PC-9 (cell line): ENCODE results near the gene TSR3. TPM values are rescaled to one million over a fixed set of nuclear protein-coding genes. Genes with fewer than 3 reads are reported as not detected.

ENCODE experiments used
- BruUV-seq: library from RNA; stranded (reverse); fragments of 400-500 nt; replicated peaks from 2 replicates; lab custom pipeline; 2021; lab: Mats Ljungman, UMichigan
- CTCF ChIA-PET: fragments of 300-600 bp; sonication (Branson Sonifier 250); formaldehyde crosslinking; loops from one replicate; lab custom pipeline; 2022; ENCODE audit warnings: antibody characterized with exemption; lab: Charles Lee
- POLR2A ChIA-PET: fragments of 300-600 bp; sonication (Branson Sonifier 250); formaldehyde crosslinking; loops from one replicate; lab custom pipeline; 2022; ENCODE audit warnings: antibody characterized with exemption; ENCODE audit not compliant: unreplicated experiment; lab: Charles Lee
- DNase-seq, 2 experiments: peaks; one replicate each; pipeline versions ENCODE4 v3.0.0 to v3.0.0-alpha.2; 2015 to 2022; ENCODE audit warnings: mixed read lengths in 1 of 2
- H2AFZ ChIP-seq: fragments of 200-600 bp; sonication (generic); 2 replicates; pipeline ENCODE4 v1.8.1; 2017; ENCODE audit warnings: antibody characterized with exemption
- H3F3A ChIP-seq: fragments of 200-600 bp; sonication (generic); 2 replicates; pipeline ENCODE4 v1.8.1; 2017; ENCODE audit warnings: antibody characterized with exemption, mild to moderate bottlenecking, low read depth; ENCODE audit not compliant: insufficient read depth
- H3K27ac ChIP-seq: fragments of 200-600 bp; sonication (generic); 2 replicates; pipeline ENCODE4 v1.6.1; 2016; ENCODE audit warnings: mixed run types
- H3K27me3 ChIP-seq: fragments of 200-600 bp; sonication (generic); 2 replicates; pipeline ENCODE4 v1.6.1; 2016; ENCODE audit warnings: low read depth, mixed run types; ENCODE audit not compliant: insufficient read depth
- H3K36me3 ChIP-seq: fragments of 200-600 bp; sonication (generic); 2 replicates; pipeline ENCODE4 v1.6.1; 2016; ENCODE audit warnings: low read depth, mixed run types
- H3K4me1 ChIP-seq: fragments of 200-600 bp; sonication (generic); replicated peaks from 2 replicates; pipeline ENCODE4 v1.6.1; 2016; ENCODE audit warnings: mixed run types; ENCODE audit not compliant: insufficient read depth
- H3K4me2 ChIP-seq: fragments of 200-600 bp; sonication (generic); 2 replicates; pipeline ENCODE4 v1.6.1; 2017; ENCODE audit warnings: mixed run types
- H3K4me3 ChIP-seq: fragments of 200-600 bp; sonication (generic); 2 replicates; pipeline ENCODE4 v1.6.1; 2016; ENCODE audit warnings: mixed run types
- H3K79me2 ChIP-seq: fragments of 200-600 bp; sonication (generic); 2 replicates; pipeline ENCODE4 v1.6.1; 2017; ENCODE audit warnings: low read depth, mixed run types
- H3K9me2 ChIP-seq: fragments of 200-600 bp; sonication (generic); 2 replicates; pipeline ENCODE4 v1.8.1; 2017; ENCODE audit warnings: mild to moderate bottlenecking; ENCODE audit not compliant: insufficient read depth
- H3K9me3 ChIP-seq: fragments of 200-600 bp; sonication (generic); 2 replicates; pipeline ENCODE4 v1.8.1; 2016; ENCODE audit warnings: low read depth; ENCODE audit not compliant: insufficient read depth
- H4K20me1 ChIP-seq: fragments of 200-600 bp; sonication (generic); 2 replicates; pipeline ENCODE4 v1.8.1; 2017; ENCODE audit not compliant: insufficient read depth
- CTCF ChIP-seq: fragments of 200-600 bp; sonication (generic); conservative IDR thresholded peaks from 2 replicates; pipeline ENCODE4 v1.6.1; 2017; ENCODE audit warnings: mixed run types, antibody characterized with exemption, mild to moderate bottlenecking, moderate library complexity
- EZH2 ChIP-seq: fragments of 200-600 bp; sonication (generic); IDR thresholded peaks from 2 replicates; pipeline ENCODE4 v1.8.0; 2017; ENCODE audit warnings: antibody characterized with exemption, low read depth
- intact Hi-C: fragments of 100-400 bp; cut with micrococcal nuclease; formaldehyde crosslinking; loops from one replicate; pipeline ENCODE4 v1.10.0; 2022; ENCODE audit not compliant: unreplicated experiment
- total RNA-seq: library from RNA; stranded (reverse); gene quantifications from 2 replicates; pipeline ENCODE4 v1.2.3, GENCODE V29; 2021

TSR3 gene
- total RNA-seq, 1 experiment from 2014 or later, result 69.5 TPM

- no peaks in the 10 kb centered on the region for H3K4me1 ChIP-seq
- BruUV-seq, result no TSS peak
- POLR2A ChIA-PET, result no interaction called here
- H3K79me2 ChIP-seq, result 0 out of 2 replicates have a peak, but pooled peaks cover 11% of the 10 kb centered on the region
- H3K27me3 ChIP-seq, result no peaks in the 10 kb centered on the region
- no peaks in the 10 kb centered on the region for H3K9me2 ChIP-seq
- no peak for DNase-seq
- H3K4me3 ChIP-seq, result no peak overlapping the region
- H2AFZ ChIP-seq, result no peak overlapping the region
- CTCF ChIA-PET, result interaction anchor here (0.6 kb wide), 1 partner anchor 46 kb away, joined by 9 read pairs; no protein-coding TSS in a partner anchor
- H3K27ac ChIP-seq, result no peak overlapping the region
- H3K9me3 ChIP-seq, result no peaks in the 10 kb centered on the region
- peaks cover 20% of the 10 kb centered on the region for H4K20me1 ChIP-seq
- H3K4me2 ChIP-seq, result no peak overlapping the region
- intact Hi-C loops, result no loop called here
- no peak for TF ChIP-seq EZH2
- no peak for TF ChIP-seq CTCF
- H3K36me3 ChIP-seq, result peaks cover 11% of the 10 kb centered on the region; the same call in 1 of the 2 replicates
- peaks cover 33% of the 10 kb centered on the region; the same call in 1 of the 2 replicates for H3F3A ChIP-seq
Measured at GRCh38 chr16:1366712-1367299, 15.1 kb upstream of the TSR3 start.

GRCh38 chr16:1366060-1366711, 14.5 kb upstream of the TSR3 start:
- H4K20me1 ChIP-seq, result peaks cover 20% of the 10 kb centered on the region
- no peaks in the 10 kb centered on the region for H3K27me3 ChIP-seq
- 0 out of 2 replicates have a peak, but pooled peaks cover 11% of the 10 kb centered on the region for H3K79me2 ChIP-seq
- peaks cover 29% of the 10 kb centered on the region; the same call in 1 of the 2 replicates for H3F3A ChIP-seq
- no peaks in the 10 kb centered on the region for H3K4me1 ChIP-seq
- peaks cover 11% of the 10 kb centered on the region; the same call in 1 of the 2 replicates for H3K36me3 ChIP-seq
- H2AFZ ChIP-seq, result no peak overlapping the region
- no peak overlapping the region for H3K4me3 ChIP-seq
- ChIA-PET POLR2A (interaction anchor here (0.6 kb wide), 1 partner anchor 415 kb away, joined by 4 read pairs; no protein-coding TSS in a partner anchor), CTCF (no interaction called here)
- no TSS peak for BruUV-seq
- intact Hi-C loops, result no loop called here
- DNase-seq, result no peak
- H3K9me3 ChIP-seq, result no peaks in the 10 kb centered on the region
- TF ChIP-seq CTCF (no peak), EZH2 (no peak)
- H3K9me2 ChIP-seq, result no peaks in the 10 kb centered on the region
- no peak overlapping the region for H3K4me2 ChIP-seq
- no peak overlapping the region for H3K27ac ChIP-seq

- H2AFZ ChIP-seq, result no peak overlapping the region
- no peak for TF ChIP-seq EZH2
- no peak for TF ChIP-seq CTCF
- H3K36me3 ChIP-seq, result peaks cover 19% of the 10 kb centered on the region
- intact Hi-C loops, result no loop called here
- H3K4me3 ChIP-seq, result no peak overlapping the region
- DNase-seq, result no peak
- CTCF ChIA-PET, result interaction anchor here (0.6 kb wide), 1 partner anchor 14 kb away, joined by 6 read pairs; no protein-coding TSS in a partner anchor
- H3K9me2 ChIP-seq, result no peaks in the 10 kb centered on the region
- H3K4me2 ChIP-seq, result no peak overlapping the region
- H3K27ac ChIP-seq, result no peak overlapping the region
- H3K9me3 ChIP-seq, result no peaks in the 10 kb centered on the region
- H3K79me2 ChIP-seq, result peaks cover 25% of the 10 kb centered on the region
- no peaks in the 10 kb centered on the region for H3K4me1 ChIP-seq
- POLR2A ChIA-PET, result no interaction called here
- BruUV-seq, result no TSS peak
- peaks cover 24% of the 10 kb centered on the region for H4K20me1 ChIP-seq
- no peaks in the 10 kb centered on the region for H3K27me3 ChIP-seq
- H3F3A ChIP-seq, result peaks cover 38% of the 10 kb centered on the region; the same call in 1 of the 2 replicates
Measured at GRCh38 chr16:1364510-1364909, 12.8 kb upstream of the TSR3 start.
